Endometrial microvascular endothelial cells (primary cell): ENCODE results near the gene WDR3. TPM values are rescaled to one million over a fixed set of nuclear protein-coding genes. Genes with fewer than 3 reads are reported as not detected.

Experiments used
- in situ Hi-C: cut with HindIII; loops from 2 replicates; pipeline ENCODE4 v1.10.0; 2017; ENCODE audit warnings: low sequenced_read_pairs, low pct_unique_long_range_greater_than_20kb; ENCODE audit errors: inconsistent ontology term
- total RNA-seq: library from RNA; depleted of rRNA; stranded (reverse); fragments of >200 nt; gene quantifications from one replicate; pipeline ENCODE4 v1.2.3, GENCODE V29; 2015; ENCODE audit errors: inconsistent ontology term

Gene WDR3
- total RNA-seq, 1 donor from 2014 or later = 27.0 TPM

GRCh38 chr1:117930484-117930883 is 945 bp downstream of the WDR3 start:
- in situ Hi-C loops = no loop called here

GRCh38 chr1:117932576-117932975 is 3.0 kb downstream of the WDR3 start:
- in situ Hi-C loops = no loop called here

GRCh38 chr1:117933769-117934168 is 4.2 kb downstream of the WDR3 start:
- in situ Hi-C loops = no loop called here

GRCh38 chr1:117942293-117942692 is 12.8 kb downstream of the WDR3 start:
- in situ Hi-C loops = no loop called here

- in situ Hi-C loops = no loop called here
Measured at GRCh38 chr1:117952386-117952785, 22.8 kb downstream of the WDR3 start.

GRCh38 chr1:117959364-117959763 is 29.8 kb downstream of the WDR3 start:
- in situ Hi-C loops = no loop called here

GRCh38 chr1:117964290-117965038 is 34.9 kb downstream of the WDR3 start:
- in situ Hi-C loops = no loop called here

GRCh38 chr1:117967477-117967876 is 37.9 kb downstream of the WDR3 start:
- in situ Hi-C loops = no loop called here

GRCh38 chr1:117967881-117968280 is 38.3 kb downstream of the WDR3 start:
- in situ Hi-C loops = no loop called here

- in situ Hi-C loops = no loop called here
Measured at GRCh38 chr1:117970252-117970651, 40.7 kb downstream of the WDR3 start.

- in situ Hi-C loops = no loop called here
Measured at GRCh38 chr1:117971777-117972176, 42.2 kb downstream of the WDR3 start.

GRCh38 chr1:117976381-117976780 is 46.8 kb downstream of the WDR3 start:
- in situ Hi-C loops = no loop called here

GRCh38 chr1:117981455-117982192 is 52.1 kb downstream of the WDR3 start:
- in situ Hi-C loops = no loop called here

- in situ Hi-C loops = no loop called here
Measured at GRCh38 chr1:117985239-117985638, 55.7 kb downstream of the WDR3 start.

GRCh38 chr1:117985973-117986372 is 56.4 kb downstream of the WDR3 start:
- in situ Hi-C loops = no loop called here

- in situ Hi-C loops = no loop called here
Measured at GRCh38 chr1:118004312-118004711, 74.8 kb downstream of the WDR3 start.

GRCh38 chr1:118007391-118007790 is 77.9 kb downstream of the WDR3 start:
- in situ Hi-C loops = no loop called here

- in situ Hi-C loops = no loop called here
Measured at GRCh38 chr1:118008011-118008410, 78.5 kb downstream of the WDR3 start.

GRCh38 chr1:118012515-118013124 is 83.1 kb downstream of the WDR3 start:
- in situ Hi-C loops = no loop called here

- in situ Hi-C loops = no loop called here
Measured at GRCh38 chr1:118013336-118013735, 83.8 kb downstream of the WDR3 start.
